H1 (cell line): ENCODE measurements around the gene SPARCL1. TPM values are rescaled to one million over a fixed set of nuclear protein-coding genes. Genes with fewer than 3 reads are reported as not detected.
A peak's percentile ranks its signal among the peaks of the same experiment; 100 is the strongest.

Source experiments
- CTCF ChIA-PET: fragments of 300-600 bp; sonication (Branson Sonifier 250); formaldehyde crosslinking; loops from one replicate; lab custom pipeline; 2021; ENCODE audit not compliant: partially characterized antibody; lab: Charles Lee
- POLR2A ChIA-PET: fragments of 300-600 bp; sonication (Branson Sonifier 250); formaldehyde crosslinking; loops from one replicate; lab custom pipeline; 2021; ENCODE audit warnings: inconsistent platforms; ENCODE audit not compliant: partially characterized antibody; lab: Charles Lee
- DNase-seq, 2 experiments: peaks; one replicate each; pipeline versions ENCODE4 v3.0.0 to v3.0.0-alpha.2; 2010 to 2022; ENCODE audit warnings: low spot score in 2 of 2, low read depth in 1 of 2, mixed read lengths in 1 of 2
- FAIRE-seq: peaks from 2 replicates; lab custom pipeline; 2011; peaks lifted over from hg19 to GRCh38; lab: Jason Lieb, UNC
- H2AFZ ChIP-seq: 2 replicates; pipeline ENCODE4 v1.8.1; 2012; ENCODE audit warnings: low read length, inconsistent platforms
- H2AK5ac ChIP-seq: 2 replicates; pipeline ENCODE4 v1.6.1; 2013; ENCODE audit warnings: low read depth, low read length
- H2BK120ac ChIP-seq: replicated peaks from 2 replicates; pipeline ENCODE3; 2013; ENCODE audit warnings: low read depth, low read length, inconsistent platforms
- H2BK12ac ChIP-seq: 2 replicates; pipeline ENCODE4 v1.6.1; 2013; ENCODE audit warnings: low read depth, low read length
- H2BK15ac ChIP-seq: 2 replicates; pipeline ENCODE4 v1.6.1; 2013; ENCODE audit warnings: low read length
- H2BK20ac ChIP-seq: 2 replicates; pipeline ENCODE4 v1.6.1; 2013; ENCODE audit warnings: low read length
- H2BK5ac ChIP-seq: 2 replicates; pipeline ENCODE4 v1.6.1; 2013; ENCODE audit warnings: low read depth, low read length
- H3K14ac ChIP-seq: 2 replicates; pipeline ENCODE4 v1.6.1; 2013; ENCODE audit warnings: inconsistent platforms; ENCODE audit not compliant: insufficient read length
- H3K18ac ChIP-seq: 2 replicates; pipeline ENCODE4 v1.6.1; 2013; ENCODE audit warnings: low read length; ENCODE audit errors: extremely low read depth
- H3K23ac ChIP-seq: 2 replicates; pipeline ENCODE4 v1.6.1; 2013; ENCODE audit warnings: inconsistent platforms; ENCODE audit not compliant: insufficient read length
- H3K23me2 ChIP-seq: 2 replicates; pipeline ENCODE4 v1.6.1; 2013; ENCODE audit warnings: low read depth, low read length
- H3K27ac ChIP-seq: 2 replicates; pipeline ENCODE4 v1.6.1; 2011; ENCODE audit warnings: low read depth, low read length, inconsistent platforms
- H3K27me3 ChIP-seq, 4 experiments: replicated peaks in 1 of 4; 1 replicate in 1 of 4; 2 replicates in 3 of 4; pipeline versions ENCODE4 v1.6.1 to v1.8.1; 2011 to 2013; ENCODE audit warnings: low read length in 3 of 4, mild to moderate bottlenecking in 3 of 4, inconsistent platforms in 2 of 4, mixed read lengths in 2 of 4, moderate library complexity in 1 of 4; ENCODE audit not compliant: control insufficient read depth in 3 of 4, insufficient read depth in 3 of 4; ENCODE audit errors: extremely low read depth in 1 of 4
- H3K36me3 ChIP-seq, 4 experiments: 2 replicates each; pipeline versions ENCODE4 v1.6.1 to v1.8.1; 2011 to 2013; ENCODE audit warnings: mild to moderate bottlenecking in 4 of 4, low read length in 3 of 4, moderate library complexity in 2 of 4, control low read depth in 1 of 4, inconsistent platforms in 1 of 4; ENCODE audit not compliant: insufficient read depth in 4 of 4, control insufficient read depth in 2 of 4
- H3K4ac ChIP-seq: replicated peaks from 2 replicates; pipeline ENCODE3; 2013; ENCODE audit warnings: low read length, low read depth, mixed read lengths, inconsistent platforms; ENCODE audit not compliant: insufficient read length
- H3K4me1 ChIP-seq, 4 experiments: replicated peaks in 1 of 4; 1 replicate in 1 of 4; 2 replicates in 3 of 4; pipeline versions ENCODE4 v1.6.1 to v1.8.1; 2011 to 2013; ENCODE audit warnings: low read length in 3 of 4, inconsistent platforms in 2 of 4, mixed read lengths in 1 of 4; ENCODE audit not compliant: insufficient read depth in 4 of 4, control insufficient read depth in 3 of 4
- H3K4me2 ChIP-seq, 2 experiments: 2 replicates each; pipeline versions ENCODE4 v1.6.1 to v1.8.1; 2011 to 2013; ENCODE audit warnings: low read depth in 2 of 2, low read length in 2 of 2, control low read depth in 1 of 2, inconsistent platforms in 1 of 2, mild to moderate bottlenecking in 1 of 2; ENCODE audit not compliant: insufficient read depth in 1 of 2
- H3K4me3 ChIP-seq, 4 experiments: fragments of 200-600, 300-600 bp in 1 of 4; sonication (generic), shearing (Covaris generic), sonication (Bioruptor Twin) in 1 of 4; 2 replicates each; pipeline versions ENCODE4 v1.5.1 to v1.8.1; 2011 to 2016; ENCODE audit warnings: low read length in 4 of 4, low read depth in 3 of 4, control low read depth in 2 of 4, inconsistent platforms in 2 of 4, mild to moderate bottlenecking in 2 of 4, mixed read lengths in 1 of 4, moderate library complexity in 1 of 4; ENCODE audit not compliant: insufficient read depth in 2 of 4; ENCODE audit errors: extremely low read depth in 1 of 4
- H3K56ac ChIP-seq: replicated peaks from 2 replicates; pipeline ENCODE3; 2013; ENCODE audit warnings: low read depth, mild to moderate bottlenecking, mixed read lengths, low read length, inconsistent platforms; ENCODE audit not compliant: insufficient read length
- H3K79me1 ChIP-seq: 2 replicates; pipeline ENCODE4 v1.6.1; 2013; ENCODE audit warnings: low read depth, low read length, control low read depth
- H3K79me2 ChIP-seq, 2 experiments: 2 replicates each; pipeline versions ENCODE4 v1.6.1 to v1.8.1; 2012 to 2013; ENCODE audit warnings: low read length in 2 of 2, mild to moderate bottlenecking in 2 of 2, inconsistent platforms in 1 of 2; ENCODE audit not compliant: insufficient read depth in 2 of 2, control insufficient read depth in 1 of 2
- H3K9ac ChIP-seq, 4 experiments: replicated peaks in 1 of 4; 1 replicate in 1 of 4; 2 replicates in 3 of 4; pipeline versions ENCODE4 v1.6.1 to v1.8.1; 2011 to 2013; ENCODE audit warnings: low read depth in 3 of 4, low read length in 3 of 4, control low read depth in 2 of 4, mild to moderate bottlenecking in 2 of 4, moderate library complexity in 2 of 4, inconsistent platforms in 1 of 4; ENCODE audit errors: extremely low read depth in 1 of 4
- H3K9me3 ChIP-seq, 2 experiments: 2 replicates each; pipeline versions ENCODE4 v1.6.1 to v1.8.1; 2012 to 2013; ENCODE audit warnings: mild to moderate bottlenecking in 2 of 2, moderate library complexity in 2 of 2, control low read depth in 1 of 2, inconsistent platforms in 1 of 2, low read depth in 1 of 2, low read length in 1 of 2, mixed read lengths in 1 of 2; ENCODE audit not compliant: insufficient read depth in 2 of 2
- H4K20me1 ChIP-seq, 2 experiments: replicated peaks in 1 of 2; 2 replicates each; pipeline versions ENCODE3 to v1.8.1; 2011 to 2013; ENCODE audit warnings: inconsistent platforms in 2 of 2, low read length in 2 of 2, mild to moderate bottlenecking in 1 of 2; ENCODE audit not compliant: insufficient read depth in 2 of 2, control insufficient read depth in 1 of 2
- H4K5ac ChIP-seq: 2 replicates; pipeline ENCODE4 v1.6.1; 2013; ENCODE audit warnings: low read length, low read depth, mixed read lengths, inconsistent platforms; ENCODE audit not compliant: insufficient read length
- H4K8ac ChIP-seq: 2 replicates; pipeline ENCODE4 v1.8.0; 2013; ENCODE audit warnings: mild to moderate bottlenecking, moderate library complexity, low read length, inconsistent platforms; ENCODE audit not compliant: insufficient read depth; ENCODE audit errors: extremely low read depth
- H4K91ac ChIP-seq: replicated peaks from 2 replicates; pipeline ENCODE3; 2013; ENCODE audit warnings: low read length, mixed read lengths, inconsistent platforms; ENCODE audit not compliant: insufficient read length
- ATF3 ChIP-seq: IDR thresholded peaks from 2 replicates; pipeline ENCODE4 v1.6.1; 2011; ENCODE audit warnings: low read depth, mild to moderate bottlenecking, low read length; ENCODE audit not compliant: insufficient read depth
- CEBPB ChIP-seq: IDR thresholded peaks from 2 replicates; pipeline ENCODE4 v1.6.1; 2012; ENCODE audit warnings: low read depth, low read length
- EP300 ChIP-seq, 2 experiments: IDR thresholded peaks; 1 replicate in 1 of 2; 2 replicates in 1 of 2; pipeline ENCODE4 v1.6.1; 2011 to 2012; ENCODE audit warnings: low read depth in 2 of 2, low read length in 2 of 2, mild to moderate bottlenecking in 2 of 2, borderline replicate concordance in 1 of 2, inconsistent platforms in 1 of 2, moderate library complexity in 1 of 2
- KDM4A ChIP-seq: IDR thresholded peaks from one replicate; pipeline ENCODE4 v1.7.1; 2012; ENCODE audit warnings: low read depth, mild to moderate bottlenecking, moderate library complexity, low read length, inconsistent platforms; ENCODE audit not compliant: severe bottlenecking
- MAX ChIP-seq: IDR thresholded peaks from 2 replicates; pipeline ENCODE4 v1.6.1; 2012; ENCODE audit warnings: inconsistent platforms
- NANOG ChIP-seq: IDR thresholded peaks from 2 replicates; pipeline ENCODE4 v1.6.1; 2011; ENCODE audit warnings: low read length, low read depth, mild to moderate bottlenecking, inconsistent platforms; ENCODE audit not compliant: insufficient read depth, poor library complexity, severe bottlenecking
- RBBP5 ChIP-seq: IDR thresholded peaks from 2 replicates; pipeline ENCODE4 v1.7.1; 2012; ENCODE audit warnings: low read depth, mild to moderate bottlenecking, inconsistent platforms, low read length, moderate library complexity, borderline replicate concordance
- SUZ12 ChIP-seq: fragments of 200-600 bp; sonication (generic); IDR thresholded peaks from 2 replicates; pipeline ENCODE4 v1.6.1; 2012; ENCODE audit warnings: mild to moderate bottlenecking, inconsistent platforms, low read length, moderate library complexity, mixed read lengths
- TAF7 ChIP-seq: optimal IDR thresholded peaks from 2 replicates; pipeline ENCODE3; 2011; ENCODE audit warnings: low read depth, mild to moderate bottlenecking, inconsistent platforms, low read length, moderate library complexity, borderline replicate concordance
- ZNF274 ChIP-seq: IDR thresholded peaks from 2 replicates; pipeline ENCODE4 v1.7.0; 2012; ENCODE audit warnings: low read length, borderline replicate concordance; ENCODE audit errors: extremely low read depth
- WGBS, 2 experiments: shearing (Covaris generic) in 1 of 2; methylation state at CpG; one replicate each; pipeline versions ENCODE4 v1.1.6 to v1.1.7; 2013 to 2015; ENCODE audit warnings: low lambda C conversion rate in 2 of 2, mixed read lengths in 2 of 2, inconsistent platforms in 1 of 2, low coverage in 1 of 2, missing lambda C conversion rate in 1 of 2; ENCODE audit not compliant: insufficient replicate concordance in 2 of 2, insufficient coverage in 1 of 2, insufficient read length in 1 of 2; ENCODE audit errors: extremely low coverage in 1 of 2, missing lambda C conversion rate in 1 of 2; 5-methylcytosine and 5-hydroxymethylcytosine counted together
- polyA plus RNA-seq, 7 experiments: library from polyadenylated mRNA; depleted of rRNA in 3 of 7; stranded (reverse) in 5 of 7; unstranded in 2 of 7; fragments of >200 nt in 5 of 7; fragments of 200-250 nt in 2 of 7; gene quantifications; 1 replicate in 5 of 7; 2 replicates in 1 of 7; 4 replicates in 1 of 7; pipeline versions ENCODE4 v1.2.1 to v1.2.3, GENCODE V29; 2011 to 2013; ENCODE audit warnings: missing spikeins in 2 of 7, mixed read lengths in 2 of 7
- total RNA-seq: library from RNA; stranded (reverse); fragmentation: NEBNext Ultra II Directional; extraction: Animal tissue kit (Norgen Biotek cat#: 25700); gene quantifications from 2 replicates; pipeline ENCODE4 v1.2.1, GENCODE V29; 2021

The SPARCL1 gene
- total and polyA plus RNA-seq, 2 of the 8 experiments (the other 6 are each of a cell fraction or from before 2014, with no cell fraction given) = 0.48 to 0.51 TPM

GRCh38 chr4:87491436-87491835 lies 37.7 kb downstream of the SPARCL1 start:
- Histone ChIP-seq H2BK5ac (no peak overlapping the region), H3K27ac (no peak overlapping the region), H2BK120ac (no peak overlapping the region), H3K23me2 (no peaks in the 10 kb centered on the region), H3K14ac (no peak overlapping the region), H2AFZ (no peak overlapping the region), H3K27me3 (no peaks in the 10 kb centered on the region), H2BK12ac (no peak overlapping the region), H2AK5ac (no peak overlapping the region), H3K36me3 (no peaks in the 10 kb centered on the region), H4K91ac (no peak overlapping the region), H2BK20ac (no peak overlapping the region), H3K9me3 (peaks cover 0 to 7% of the 10 kb centered on the region in 2 experiments; a peak in 2 of 4 replicates), H4K20me1 (no peaks in the 10 kb centered on the region), H3K4me1 (peaks cover 0 to 5% (median 0%) of the 10 kb centered on the region in 4 experiments; a peak in 1 of 7 replicates), H3K4me3 (no peak overlapping the region), H3K4ac (no peak overlapping the region), H3K23ac (no peak overlapping the region), H3K4me2 (peak overlapping the region in 1 of 2 experiments; percentile 48; a peak in 1 of 4 replicates), H3K79me1 (no peaks in the 10 kb centered on the region), H4K5ac (no peak overlapping the region), H3K18ac (no peak overlapping the region), H3K56ac (no peak overlapping the region), H3K9ac (no peak overlapping the region), H4K8ac (no peak overlapping the region), H2BK15ac (no peak overlapping the region), H3K79me2 (no peaks in the 10 kb centered on the region)
- 95% methylated on average over 2 of the region's 2 CpGs; no CpG with 5 or more reads in 1 of the 2 experiments for WGBS, 2 experiments
- DNase-seq (no peak), FAIRE-seq (no peak)
- ChIA-PET POLR2A (no interaction called here), CTCF (no interaction called here)
- TF ChIP-seq NANOG = no peak
- TF ChIP-seq ZNF274 = no peak
- TF ChIP-seq CEBPB = no peak
- TF ChIP-seq EP300 (IDR thresholded peaks at IDR 0.05; ENCODE audit: borderline replicate concordance in 1 of 2, low read depth in 2 of 2, low read length in 2 of 2) = no peak
- TF ChIP-seq ATF3 = no peak
- TF ChIP-seq TAF7 = no peak
- no peak for TF ChIP-seq KDM4A
- TF ChIP-seq RBBP5 = no peak
- TF ChIP-seq SUZ12 = no peak
- TF ChIP-seq MAX = peak; percentile 92
